ENCODE results near the gene PTCD2.

DNA sequence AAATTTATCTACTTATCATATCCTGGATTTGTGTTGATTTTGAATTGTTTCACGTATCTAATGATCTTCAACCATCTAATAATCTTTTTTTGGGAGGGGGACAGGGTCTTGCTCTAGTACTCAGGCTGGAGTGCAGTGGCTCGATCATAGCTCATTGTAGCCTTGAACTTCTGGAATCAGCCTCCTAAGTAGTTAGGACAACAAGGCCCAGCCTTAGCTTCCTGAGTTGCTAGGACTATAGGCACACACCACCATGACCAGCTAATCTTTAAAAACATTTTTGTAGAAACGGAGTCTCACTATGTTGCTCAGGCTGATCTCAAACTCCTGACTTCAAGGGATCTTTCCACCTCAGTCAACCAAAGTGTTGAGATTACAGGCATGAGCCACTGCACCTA, 34.8 kb upstream of the PTCD2 start:
- TF ChIP-seq EP300 (IDR thresholded peaks at IDR 0.05): no peak
- TF ChIP-seq, protein P1, sequence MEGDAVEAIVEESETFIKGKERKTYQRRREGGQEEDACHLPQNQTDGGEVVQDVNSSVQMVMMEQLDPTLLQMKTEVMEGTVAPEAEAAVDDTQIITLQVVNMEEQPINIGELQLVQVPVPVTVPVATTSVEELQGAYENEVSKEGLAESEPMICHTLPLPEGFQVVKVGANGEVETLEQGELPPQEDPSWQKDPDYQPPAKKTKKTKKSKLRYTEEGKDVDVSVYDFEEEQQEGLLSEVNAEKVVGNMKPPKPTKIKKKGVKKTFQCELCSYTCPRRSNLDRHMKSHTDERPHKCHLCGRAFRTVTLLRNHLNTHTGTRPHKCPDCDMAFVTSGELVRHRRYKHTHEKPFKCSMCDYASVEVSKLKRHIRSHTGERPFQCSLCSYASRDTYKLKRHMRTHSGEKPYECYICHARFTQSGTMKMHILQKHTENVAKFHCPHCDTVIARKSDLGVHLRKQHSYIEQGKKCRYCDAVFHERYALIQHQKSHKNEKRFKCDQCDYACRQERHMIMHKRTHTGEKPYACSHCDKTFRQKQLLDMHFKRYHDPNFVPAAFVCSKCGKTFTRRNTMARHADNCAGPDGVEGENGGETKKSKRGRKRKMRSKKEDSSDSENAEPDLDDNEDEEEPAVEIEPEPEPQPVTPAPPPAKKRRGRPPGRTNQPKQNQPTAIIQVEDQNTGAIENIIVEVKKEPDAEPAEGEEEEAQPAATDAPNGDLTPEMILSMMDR (IDR thresholded peaks at IDR 0.05): no peak
- TF ChIP-seq POLR2AphosphoS5 (IDR thresholded peaks at IDR 0.05): no peak

All from esophagus muscularis mucosa (tissue), 4 donors.